Measurements from ENCODE around the gene ANKMY2.

Gene ANKMY2

GRCh38 chr7:16616122-16616521, 29.4 kb downstream of the ANKMY2 start:
- Histone ChIP-seq H3K27ac (ENCODE audit: low read depth, low read length) (no peak overlapping the region), H3K4me3 (ENCODE audit: insufficient read depth, low read length, poor library complexity, severe bottlenecking) (no peak overlapping the region), H3K9me2 (replicated peaks; ENCODE audit: insufficient read depth, low read length) (no peaks in the 10 kb centered on the region), H3F3A (ENCODE audit: insufficient read depth) (no peaks in the 10 kb centered on the region), H3K9me3 (ENCODE audit: insufficient read depth, low read length) (no peaks in the 10 kb centered on the region), H3K4me2 (ENCODE audit: low read depth, low read length, poor library complexity, severe bottlenecking) (no peak overlapping the region), H3K36me3 (ENCODE audit: low read length) (peaks cover 5% of the 10 kb centered on the region; the same call in 1 of the 2 replicates), H2AFZ (ENCODE audit: low read depth, low read length, severe bottlenecking) (no peak overlapping the region), H3K79me2 (ENCODE audit: insufficient read depth, low read length) (no peaks in the 10 kb centered on the region), H3K27me3 (ENCODE audit: low read length) (no peaks in the 10 kb centered on the region), H4K20me1 (ENCODE audit: low read depth, low read length) (no peaks in the 10 kb centered on the region), H3K9ac (ENCODE audit: low read length) (no peak overlapping the region)
- no peak for TF ChIP-seq EZH2phosphoT487 (conservative IDR thresholded peaks at IDR 0.05; ENCODE audit: low read length)
- TF ChIP-seq CTCF (IDR thresholded peaks at IDR 0.05; ENCODE audit: insufficient read depth, low read length, poor library complexity, severe bottlenecking) = no peak

GRCh38 chr7:16615228-16615627, 30.3 kb downstream of the ANKMY2 start:
- Histone ChIP-seq H3F3A (ENCODE audit: insufficient read depth) (no peaks in the 10 kb centered on the region), H3K4me3 (ENCODE audit: insufficient read depth, low read length, poor library complexity, severe bottlenecking) (no peak overlapping the region), H3K4me2 (ENCODE audit: low read depth, low read length, poor library complexity, severe bottlenecking) (no peak overlapping the region), H3K9me3 (ENCODE audit: insufficient read depth, low read length) (no peaks in the 10 kb centered on the region), H3K36me3 (ENCODE audit: low read length) (no peaks in the 10 kb centered on the region; the same call in 1 of the 2 replicates), H3K9me2 (replicated peaks; ENCODE audit: insufficient read depth, low read length) (no peaks in the 10 kb centered on the region), H3K9ac (ENCODE audit: low read length) (no peak overlapping the region), H2AFZ (ENCODE audit: low read depth, low read length, severe bottlenecking) (no peak overlapping the region), H3K79me2 (ENCODE audit: insufficient read depth, low read length) (no peaks in the 10 kb centered on the region), H3K27ac (ENCODE audit: low read depth, low read length) (no peak overlapping the region), H4K20me1 (ENCODE audit: low read depth, low read length) (no peaks in the 10 kb centered on the region), H3K27me3 (ENCODE audit: low read length) (no peaks in the 10 kb centered on the region)
- TF ChIP-seq EZH2phosphoT487 (conservative IDR thresholded peaks at IDR 0.05; ENCODE audit: low read length) (no peak), CTCF (IDR thresholded peaks at IDR 0.05; ENCODE audit: insufficient read depth, low read length, poor library complexity, severe bottlenecking) (no peak)

GRCh38 chr7:16611711-16612110, 33.8 kb downstream of the ANKMY2 start:
- Histone ChIP-seq H3F3A (ENCODE audit: insufficient read depth) (no peaks in the 10 kb centered on the region), H3K4me3 (ENCODE audit: insufficient read depth, low read length, poor library complexity, severe bottlenecking) (no peak overlapping the region), H3K36me3 (ENCODE audit: low read length) (no peaks in the 10 kb centered on the region), H3K79me2 (ENCODE audit: insufficient read depth, low read length) (no peaks in the 10 kb centered on the region), H3K27me3 (ENCODE audit: low read length) (no peaks in the 10 kb centered on the region), H3K27ac (ENCODE audit: low read depth, low read length) (no peak overlapping the region), H3K9me3 (ENCODE audit: insufficient read depth, low read length) (no peaks in the 10 kb centered on the region), H3K4me2 (ENCODE audit: low read depth, low read length, poor library complexity, severe bottlenecking) (no peak overlapping the region), H3K9ac (ENCODE audit: low read length) (no peak overlapping the region), H3K9me2 (replicated peaks; ENCODE audit: insufficient read depth, low read length) (no peaks in the 10 kb centered on the region), H4K20me1 (ENCODE audit: low read depth, low read length) (no peaks in the 10 kb centered on the region), H2AFZ (ENCODE audit: low read depth, low read length, severe bottlenecking) (no peak overlapping the region)
- TF ChIP-seq CTCF (IDR thresholded peaks at IDR 0.05; ENCODE audit: insufficient read depth, low read length, poor library complexity, severe bottlenecking) (no peak), EZH2phosphoT487 (conservative IDR thresholded peaks at IDR 0.05; ENCODE audit: low read length) (no peak)
